PFSK-1 (cell line): Measurements from ENCODE around the gene WDR86.

ENCODE experiments used
- FOXP2 ChIP-seq: optimal IDR thresholded peaks from 2 replicates; pipeline ENCODE3; 2011; ENCODE audit warnings: borderline replicate concordance, control low read depth, inconsistent platforms; ENCODE audit not compliant: insufficient read depth; ENCODE audit errors: extremely low read length, extremely low read depth
- POLR2AphosphoS5 ChIP-seq: IDR thresholded peaks from 2 replicates; pipeline ENCODE4 v1.6.1; 2012; ENCODE audit warnings: low read depth, mild to moderate bottlenecking, control low read depth, low read length, moderate library complexity
- SIN3A ChIP-seq: IDR thresholded peaks from 2 replicates; pipeline ENCODE4 v1.6.1; 2012; ENCODE audit warnings: mild to moderate bottlenecking, low read length, moderate library complexity, borderline replicate concordance; ENCODE audit not compliant: insufficient read depth
- TAF1 ChIP-seq: IDR thresholded peaks from 2 replicates; pipeline ENCODE4 v1.6.1; 2012; ENCODE audit warnings: low read length, control low read depth, borderline replicate concordance; ENCODE audit not compliant: insufficient read depth
- TF ChIP-seq, protein P1 (sequence below), 2 experiments: IDR thresholded peaks; 2 replicates each; pipeline versions ENCODE4 v1.6.1 to v1.8.0; 2011 to 2012; ENCODE audit warnings: low read depth in 2 of 2, low read length in 2 of 2, control low read depth in 1 of 2, inconsistent platforms in 1 of 2, mild to moderate bottlenecking in 1 of 2, moderate library complexity in 1 of 2; ENCODE audit not compliant: insufficient read depth in 1 of 2

WDR86 gene

DNA sequence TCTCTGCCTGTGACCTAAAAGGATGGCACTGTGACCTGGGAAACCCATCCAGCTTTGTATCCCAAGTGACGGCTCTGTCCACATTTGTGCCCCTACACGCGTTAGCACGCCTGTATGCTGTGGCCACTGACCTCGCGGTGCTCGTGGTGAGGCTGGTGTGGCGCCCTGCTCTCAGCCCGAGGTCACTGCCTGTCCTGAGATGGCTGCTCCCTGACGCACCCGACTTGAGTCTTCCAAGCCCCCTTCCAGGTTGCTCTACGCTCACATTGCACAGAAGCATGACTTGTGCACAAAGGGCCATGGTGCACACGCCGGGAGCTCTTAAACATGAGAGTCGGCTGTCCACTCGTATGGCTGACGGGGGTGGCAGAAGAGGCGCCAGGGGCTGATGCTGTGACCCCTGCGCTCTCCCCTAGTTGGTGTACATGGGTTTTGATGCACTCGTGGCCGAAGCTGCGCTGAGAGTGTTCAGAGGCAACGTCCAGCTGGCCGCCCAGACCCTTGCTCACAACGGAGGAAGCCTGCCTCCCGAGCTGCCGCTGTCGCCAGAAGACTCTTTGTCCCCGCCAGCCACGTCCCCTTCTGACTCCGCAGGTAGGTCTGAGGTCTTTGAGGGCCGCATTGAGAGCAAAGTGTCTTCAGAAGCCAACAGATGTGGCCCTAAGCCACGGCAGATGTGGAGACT is 33.5 kb downstream of the WDR86 start:
- no peak for TF ChIP-seq TAF1
- TF ChIP-seq, protein P1, sequence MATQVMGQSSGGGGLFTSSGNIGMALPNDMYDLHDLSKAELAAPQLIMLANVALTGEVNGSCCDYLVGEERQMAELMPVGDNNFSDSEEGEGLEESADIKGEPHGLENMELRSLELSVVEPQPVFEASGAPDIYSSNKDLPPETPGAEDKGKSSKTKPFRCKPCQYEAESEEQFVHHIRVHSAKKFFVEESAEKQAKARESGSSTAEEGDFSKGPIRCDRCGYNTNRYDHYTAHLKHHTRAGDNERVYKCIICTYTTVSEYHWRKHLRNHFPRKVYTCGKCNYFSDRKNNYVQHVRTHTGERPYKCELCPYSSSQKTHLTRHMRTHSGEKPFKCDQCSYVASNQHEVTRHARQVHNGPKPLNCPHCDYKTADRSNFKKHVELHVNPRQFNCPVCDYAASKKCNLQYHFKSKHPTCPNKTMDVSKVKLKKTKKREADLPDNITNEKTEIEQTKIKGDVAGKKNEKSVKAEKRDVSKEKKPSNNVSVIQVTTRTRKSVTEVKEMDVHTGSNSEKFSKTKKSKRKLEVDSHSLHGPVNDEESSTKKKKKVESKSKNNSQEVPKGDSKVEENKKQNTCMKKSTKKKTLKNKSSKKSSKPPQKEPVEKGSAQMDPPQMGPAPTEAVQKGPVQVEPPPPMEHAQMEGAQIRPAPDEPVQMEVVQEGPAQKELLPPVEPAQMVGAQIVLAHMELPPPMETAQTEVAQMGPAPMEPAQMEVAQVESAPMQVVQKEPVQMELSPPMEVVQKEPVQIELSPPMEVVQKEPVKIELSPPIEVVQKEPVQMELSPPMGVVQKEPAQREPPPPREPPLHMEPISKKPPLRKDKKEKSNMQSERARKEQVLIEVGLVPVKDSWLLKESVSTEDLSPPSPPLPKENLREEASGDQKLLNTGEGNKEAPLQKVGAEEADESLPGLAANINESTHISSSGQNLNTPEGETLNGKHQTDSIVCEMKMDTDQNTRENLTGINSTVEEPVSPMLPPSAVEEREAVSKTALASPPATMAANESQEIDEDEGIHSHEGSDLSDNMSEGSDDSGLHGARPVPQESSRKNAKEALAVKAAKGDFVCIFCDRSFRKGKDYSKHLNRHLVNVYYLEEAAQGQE (IDR thresholded peaks at IDR 0.05; ENCODE audit: insufficient read depth in 1 of 2, low read depth in 2 of 2, low read length in 2 of 2): no peak
- TF ChIP-seq SIN3A: no peak
- TF ChIP-seq FOXP2: no peak
- TF ChIP-seq POLR2AphosphoS5: no peak

DNA sequence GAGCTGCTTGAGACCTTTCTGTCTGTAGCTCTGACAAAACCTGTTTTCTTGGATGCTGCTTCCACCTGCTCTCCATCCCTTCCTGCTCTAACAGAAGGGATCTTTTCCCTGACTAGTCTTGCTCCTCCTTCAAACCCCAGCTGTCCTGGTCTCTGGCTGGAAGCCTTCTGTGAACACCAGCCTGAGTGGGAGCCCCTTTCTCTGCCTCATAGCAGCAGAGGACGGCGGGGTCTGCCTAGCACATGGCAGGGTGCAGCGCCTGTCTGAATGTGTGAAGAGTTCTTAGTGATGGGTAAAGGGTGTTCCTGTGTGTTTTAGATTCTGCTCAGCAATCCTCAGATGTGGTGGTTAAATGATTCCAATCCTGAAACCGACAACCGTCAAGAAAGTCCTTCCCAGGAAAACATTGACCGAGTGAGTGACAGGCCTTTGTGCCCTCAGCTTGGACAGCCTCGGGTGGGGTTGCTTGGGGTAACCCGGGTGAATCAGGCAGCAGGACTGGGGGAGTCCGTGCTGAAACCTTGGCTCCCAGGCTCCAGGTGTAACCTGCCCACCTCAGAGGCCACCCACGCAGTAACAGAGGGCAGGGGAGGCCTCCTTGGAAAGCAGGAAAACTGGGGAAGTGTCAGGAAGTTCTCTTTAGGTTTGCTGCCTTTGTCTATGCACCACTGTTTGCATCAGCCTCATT is 34.2 kb downstream of the WDR86 start:
- TF ChIP-seq, protein P1 (IDR thresholded peaks at IDR 0.05; ENCODE audit: insufficient read depth in 1 of 2, low read depth in 2 of 2, low read length in 2 of 2): no peak
- TF ChIP-seq POLR2AphosphoS5 (no peak), FOXP2 (no peak), TAF1 (no peak)

DNA sequence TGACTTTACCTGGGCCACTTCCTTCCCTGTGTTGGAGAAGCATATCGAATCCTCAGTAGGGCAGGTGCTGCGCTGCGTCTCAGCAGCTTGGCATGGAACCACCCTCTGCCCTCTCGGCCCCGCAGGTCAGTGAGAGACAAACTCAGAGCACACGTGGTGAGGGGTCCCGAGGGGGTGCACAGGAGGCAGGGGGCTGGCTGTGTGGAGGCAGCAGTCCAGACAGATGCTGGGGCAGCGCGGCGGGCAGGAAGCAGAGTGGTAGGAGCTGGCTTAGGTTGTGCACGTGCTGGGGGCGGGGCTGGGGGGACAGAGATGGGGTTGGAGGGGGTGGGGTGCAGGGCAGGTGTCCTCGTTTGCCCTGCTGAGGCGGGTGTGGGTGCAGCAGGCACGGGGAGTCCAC is 35.1 kb downstream of the WDR86 start:
- TF ChIP-seq TAF1 (no peak), FOXP2 (no peak), POLR2AphosphoS5 (no peak), SIN3A (no peak)
- TF ChIP-seq, protein P1 (IDR thresholded peaks at IDR 0.05; ENCODE audit: insufficient read depth in 1 of 2, low read depth in 2 of 2, low read length in 2 of 2): no peak

DNA sequence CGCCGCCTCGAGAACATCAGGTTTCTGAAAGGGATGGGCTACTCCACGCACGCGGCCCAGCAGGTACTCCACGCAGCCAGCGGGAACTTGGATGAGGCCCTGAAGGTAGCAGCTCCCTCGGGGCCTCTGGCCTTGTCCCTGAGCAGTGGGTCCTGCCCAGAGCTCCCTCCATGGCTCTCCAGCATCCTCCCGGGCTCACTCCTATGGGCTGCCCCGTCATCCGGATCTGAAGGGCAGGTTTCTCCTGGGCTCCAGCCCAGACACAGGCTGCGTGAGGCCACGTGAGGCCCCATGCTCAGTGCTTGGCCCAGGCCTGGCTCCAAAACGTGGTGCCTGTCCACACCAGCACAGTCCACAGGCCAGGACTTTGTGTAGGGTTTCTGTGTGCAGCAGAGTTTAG is 35.7 kb downstream of the WDR86 start:
- TF ChIP-seq, protein P1 (IDR thresholded peaks at IDR 0.05; ENCODE audit: insufficient read depth in 1 of 2, low read depth in 2 of 2, low read length in 2 of 2): no peak
- TF ChIP-seq FOXP2: no peak
